Placental pericyte (primary cell): Measurements from ENCODE around the gene OR6A2. TPM values are rescaled to one million over a fixed set of nuclear protein-coding genes. Genes with fewer than 3 reads are reported as not detected.

Experiments
- total RNA-seq: library from RNA; depleted of rRNA; stranded (reverse); fragments of >200 nt; gene quantifications from 2 replicates; pipeline ENCODE4 v1.2.3, GENCODE V29; 2012

The OR6A2 gene
- 0.57 TPM in 1 of 2 replicates, not detected in the other for total RNA-seq

DNA sequence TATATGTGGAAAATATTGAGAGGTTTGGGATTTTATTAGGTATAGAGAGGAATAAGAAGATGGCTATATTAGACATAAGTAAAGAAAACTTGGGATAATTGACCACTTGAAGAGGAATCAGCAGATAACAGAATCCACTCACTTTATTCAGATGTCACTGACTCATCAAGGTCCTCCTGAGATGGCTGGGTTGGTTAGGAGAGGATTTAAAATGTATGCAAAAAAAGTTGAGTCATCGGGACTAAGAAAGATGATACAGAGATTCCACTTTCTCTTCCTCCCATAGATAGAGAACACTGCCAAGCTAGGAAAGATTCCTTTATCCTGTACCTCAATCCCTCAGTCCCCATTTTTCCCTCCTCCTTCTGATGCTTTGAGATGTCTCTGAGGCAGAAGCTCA is at the start of gene OR6A2:
OR6A2 (minus strand) TSS at position 288 of the 400 bp plus-strand sequence. CDS start 3,981 bp downstream, outside the sequence.

DNA sequence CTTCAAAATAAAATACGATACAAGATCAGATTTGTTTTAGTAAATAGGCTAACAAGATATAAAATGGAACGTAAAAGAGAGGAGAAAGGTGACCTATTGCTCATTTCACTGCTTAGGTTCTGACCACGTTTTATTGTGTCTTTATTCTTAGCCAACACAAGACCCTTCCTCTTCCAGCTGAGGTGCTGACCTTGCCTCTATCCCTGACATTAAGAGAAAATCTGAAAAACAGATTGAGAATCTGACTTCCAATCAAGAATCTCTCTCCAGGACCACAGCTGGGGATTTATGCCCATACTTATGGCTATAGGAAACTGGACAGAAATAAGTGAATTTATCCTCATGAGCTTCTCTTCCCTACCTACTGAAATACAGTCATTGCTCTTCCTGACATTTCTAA is 45.9 kb upstream of the OR6A2 start, which contains the start of gene OR10A5:
OR10A5 (plus strand) TSS at position 301 of the 400 bp plus-strand sequence; CDS start at position 301, 0 bp downstream.

DNA sequence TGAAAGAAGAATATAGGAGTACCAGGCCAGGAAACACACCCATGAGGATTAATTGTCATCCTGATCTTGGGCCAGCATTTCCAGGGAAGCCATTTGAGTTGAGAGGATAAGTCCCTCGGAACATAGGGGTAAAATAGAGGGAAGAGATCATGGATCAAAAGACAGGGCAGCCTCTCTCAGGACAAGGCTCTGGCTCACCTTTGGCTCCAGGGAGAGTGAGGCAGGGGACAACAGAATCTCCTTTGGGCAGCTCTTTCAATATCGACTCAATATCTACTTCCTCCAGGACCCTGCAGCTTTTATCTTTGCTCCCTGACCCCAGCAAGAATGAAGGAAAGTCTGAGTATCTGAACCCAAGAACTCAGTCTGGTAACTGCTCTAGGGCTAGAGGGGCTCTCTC is 16.8 kb downstream of the OR6A2 start, which contains the start of gene OR2AG1:
OR2AG1 (plus strand) TSS at position 301 of the 400 bp plus-strand sequence. CDS start 2,018 bp downstream, outside the sequence.

DNA sequence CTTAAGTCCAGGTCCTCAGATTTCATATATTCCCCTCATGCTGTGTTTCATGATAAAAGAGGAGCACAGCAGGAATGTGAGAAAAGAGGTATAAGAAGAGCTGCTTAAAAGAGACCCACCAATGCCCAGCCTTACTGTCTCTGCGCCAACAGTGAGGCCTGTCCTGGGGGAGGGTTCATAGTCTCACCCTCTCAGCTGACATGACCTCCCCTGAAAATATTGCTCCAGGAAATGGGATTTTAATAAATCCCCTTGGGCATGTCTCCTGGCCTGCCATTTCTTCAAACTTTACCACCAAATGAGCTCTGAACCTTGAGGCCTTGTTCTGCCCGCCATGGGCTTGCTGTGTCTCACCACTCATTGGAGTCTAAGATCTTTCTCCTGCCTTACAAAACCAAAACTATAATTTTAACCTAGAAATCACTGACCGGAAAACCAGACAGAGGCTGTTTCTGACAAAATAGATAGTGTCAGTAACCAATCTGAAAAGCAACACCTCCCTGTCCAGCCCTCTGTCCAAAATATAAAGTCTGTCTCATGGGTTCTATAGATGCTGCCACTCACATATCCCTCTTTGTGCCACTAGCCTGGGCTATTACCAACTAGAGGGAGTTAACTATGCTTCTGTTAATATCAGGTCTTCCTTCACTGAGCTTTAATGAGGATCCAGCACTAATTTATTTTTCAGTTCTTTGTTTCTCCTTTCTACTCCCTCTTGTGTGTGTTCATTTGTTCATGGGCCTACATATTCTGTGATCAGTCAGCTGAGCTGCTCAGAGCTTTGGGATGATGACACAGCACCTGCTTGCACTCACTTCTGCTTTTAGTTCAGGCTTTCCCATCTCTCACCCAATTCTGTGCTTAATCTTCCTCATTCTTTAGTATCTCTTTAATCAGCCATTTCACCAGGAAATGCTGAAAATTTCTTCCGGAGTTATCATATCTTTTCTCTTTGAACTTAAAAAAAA is 27.3 kb downstream of the OR6A2 start, which contains the start of gene OR2AG2:
OR2AG2 (minus strand) TSS at position 51 of the 968 bp plus-strand sequence. CDS start 3,019 bp downstream, outside the sequence.

Other genes with a start within 250 kb of the OR6A2 start
- gene RRP8, start 196.1 kb downstream of the OR6A2 start, total RNA-seq: 9.0 and 15.0 TPM in 2 replicates
- 195 and 370 TPM in 2 replicates for gene ILK, start 195.9 kb downstream of the OR6A2 start, total RNA-seq
- 33.3 and 41.2 TPM in 2 replicates for gene TAF10, start 187.5 kb downstream of the OR6A2 start, total RNA-seq
- gene TPP1, start 180.3 kb downstream of the OR6A2 start, total RNA-seq: 78.6 and 243 TPM in 2 replicates
- gene DCHS1, start 143.9 kb downstream of the OR6A2 start, total RNA-seq: 21.0 and 44.0 TPM in 2 replicates
- gene MRPL17, start 116.3 kb downstream of the OR6A2 start, total RNA-seq: 42.2 and 54.8 TPM in 2 replicates
- 1.6 TPM in 1 of 2 replicates, not detected in the other for gene OR2AG2, start 27.7 kb downstream of the OR6A2 start, total RNA-seq
- not detected in 2 replicates for gene OR2AG1, start 16.7 kb downstream of the OR6A2 start, total RNA-seq
- not detected in 2 replicates for gene OR10A5, start 46.0 kb upstream of the OR6A2 start, total RNA-seq
- gene OR10A2, start 63.4 kb upstream of the OR6A2 start, total RNA-seq: not detected in 2 replicates
- not detected in 2 replicates for gene OR10A4, start 76.9 kb upstream of the OR6A2 start, total RNA-seq
- 0.22 and 1.4 TPM in 2 replicates for gene OR2D2, start 92.8 kb upstream of the OR6A2 start, total RNA-seq
- gene OR2D3, start 121.3 kb upstream of the OR6A2 start, total RNA-seq: not detected in 2 replicates
- gene ZNF215, start 126.7 kb upstream of the OR6A2 start, total RNA-seq: 0.44 and 6.3 TPM in 2 replicates
- gene ZNF214, start 220.7 kb upstream of the OR6A2 start, total RNA-seq: 0.22 and 1.4 TPM in 2 replicates
- gene NLRP14, start 220.8 kb upstream of the OR6A2 start, total RNA-seq: 0.14 TPM in 1 of 2 replicates, not detected in the other